HG03095 (cell line): Measurements from ENCODE around the gene CCDC40.
"Not testable (repeated sequence)": the region's sequence is repeated elsewhere in the genome, so short reads cannot be mapped to it uniquely, and the experiment has no call there.

Experiments used
- ATAC-seq: cut with Tn5 transposase; IDR thresholded peaks from one replicate; pipeline ENCODE4 v1.9.1; 2021; ENCODE audit warnings: moderate library complexity; ENCODE audit not compliant: unreplicated experiment

The CCDC40 gene, protein sequence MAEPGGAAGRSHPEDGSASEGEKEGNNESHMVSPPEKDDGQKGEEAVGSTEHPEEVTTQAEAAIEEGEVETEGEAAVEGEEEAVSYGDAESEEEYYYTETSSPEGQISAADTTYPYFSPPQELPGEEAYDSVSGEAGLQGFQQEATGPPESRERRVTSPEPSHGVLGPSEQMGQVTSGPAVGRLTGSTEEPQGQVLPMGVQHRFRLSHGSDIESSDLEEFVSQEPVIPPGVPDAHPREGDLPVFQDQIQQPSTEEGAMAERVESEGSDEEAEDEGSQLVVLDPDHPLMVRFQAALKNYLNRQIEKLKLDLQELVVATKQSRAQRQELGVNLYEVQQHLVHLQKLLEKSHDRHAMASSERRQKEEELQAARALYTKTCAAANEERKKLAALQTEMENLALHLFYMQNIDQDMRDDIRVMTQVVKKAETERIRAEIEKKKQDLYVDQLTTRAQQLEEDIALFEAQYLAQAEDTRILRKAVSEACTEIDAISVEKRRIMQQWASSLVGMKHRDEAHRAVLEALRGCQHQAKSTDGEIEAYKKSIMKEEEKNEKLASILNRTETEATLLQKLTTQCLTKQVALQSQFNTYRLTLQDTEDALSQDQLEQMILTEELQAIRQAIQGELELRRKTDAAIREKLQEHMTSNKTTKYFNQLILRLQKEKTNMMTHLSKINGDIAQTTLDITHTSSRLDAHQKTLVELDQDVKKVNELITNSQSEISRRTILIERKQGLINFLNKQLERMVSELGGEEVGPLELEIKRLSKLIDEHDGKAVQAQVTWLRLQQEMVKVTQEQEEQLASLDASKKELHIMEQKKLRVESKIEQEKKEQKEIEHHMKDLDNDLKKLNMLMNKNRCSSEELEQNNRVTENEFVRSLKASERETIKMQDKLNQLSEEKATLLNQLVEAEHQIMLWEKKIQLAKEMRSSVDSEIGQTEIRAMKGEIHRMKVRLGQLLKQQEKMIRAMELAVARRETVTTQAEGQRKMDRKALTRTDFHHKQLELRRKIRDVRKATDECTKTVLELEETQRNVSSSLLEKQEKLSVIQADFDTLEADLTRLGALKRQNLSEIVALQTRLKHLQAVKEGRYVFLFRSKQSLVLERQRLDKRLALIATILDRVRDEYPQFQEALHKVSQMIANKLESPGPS

DNA sequence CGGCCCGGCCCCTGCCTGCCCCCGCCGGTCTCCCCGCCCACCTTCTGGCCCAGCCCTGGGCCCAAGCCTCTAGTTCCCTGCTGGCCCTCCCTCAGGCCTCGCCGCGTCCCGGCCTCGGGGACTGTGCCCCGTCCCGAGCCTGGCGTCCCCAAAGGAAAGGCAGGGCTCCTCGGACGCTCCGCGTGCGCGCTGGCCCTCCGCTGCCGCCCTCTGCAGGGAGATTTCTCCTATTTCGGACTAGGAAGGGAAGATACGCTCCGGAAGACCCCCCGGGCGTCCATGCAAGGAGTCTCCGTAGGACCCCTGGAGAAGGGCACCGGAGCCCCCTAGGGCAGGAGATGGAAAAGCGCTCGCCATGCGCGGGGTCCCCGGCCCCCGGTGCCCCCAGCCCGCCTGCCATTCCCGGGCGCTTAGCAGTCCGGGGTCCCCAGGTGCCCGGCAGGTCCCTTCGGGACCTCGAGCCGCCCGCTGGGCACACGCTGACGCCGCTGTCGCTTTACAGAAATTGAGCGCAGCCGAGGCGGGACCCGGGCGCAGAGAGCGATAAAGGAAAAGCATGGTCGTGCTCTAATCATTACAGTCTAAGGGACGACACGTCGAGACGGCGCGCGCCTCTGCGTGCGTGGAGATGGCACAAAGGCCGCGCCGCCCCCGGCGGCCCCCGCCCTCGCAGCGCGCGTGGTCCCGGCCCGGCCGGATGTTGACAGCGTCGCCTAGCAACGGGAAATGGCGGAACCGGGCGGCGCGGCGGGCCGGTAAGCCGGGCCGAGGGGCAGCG, at the start of gene CCDC40:
TSS of gene CCDC40 (plus strand) at position 706 of the 778 bp plus-strand sequence. CDS start at position 727, 21 bp downstream.
- no peak for ATAC-seq

DNA sequence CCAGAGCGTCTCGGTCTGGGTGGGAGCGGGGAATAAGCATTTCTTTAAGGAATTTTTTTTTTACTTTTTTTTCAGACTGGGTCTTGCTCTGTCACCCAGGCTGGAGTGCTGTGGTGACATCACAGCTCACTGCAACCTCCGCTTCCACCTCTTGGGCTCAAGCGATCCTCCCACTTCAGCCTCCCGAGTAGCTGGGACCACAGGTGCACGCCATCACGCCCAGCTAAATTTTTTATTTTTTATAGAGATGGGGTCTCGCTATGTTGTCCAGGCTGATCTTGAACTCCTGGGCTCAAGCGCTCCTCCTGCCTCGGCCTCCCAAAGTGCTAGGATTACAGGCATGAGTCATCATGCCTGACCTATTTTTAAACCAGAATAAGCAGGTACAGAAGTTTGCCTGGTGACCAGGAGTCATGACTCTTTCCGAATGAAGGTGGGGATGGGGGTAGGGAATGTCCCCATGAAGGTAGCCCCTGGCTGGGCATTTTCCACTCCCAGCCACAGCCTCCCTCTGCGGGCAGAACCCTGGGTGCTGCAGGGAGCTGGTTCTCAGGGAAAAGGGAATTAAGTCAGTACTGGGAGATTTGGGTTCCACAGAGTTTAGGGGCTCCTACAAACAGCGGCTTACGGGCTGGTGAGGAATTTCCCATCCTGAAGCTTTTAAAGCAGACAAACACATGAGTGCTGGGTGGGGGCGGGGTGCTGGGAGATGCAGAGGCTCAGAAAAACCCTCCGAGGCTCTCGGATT, 49.1 kb upstream of the CCDC40 start:
- ATAC-seq, result no peak

DNA sequence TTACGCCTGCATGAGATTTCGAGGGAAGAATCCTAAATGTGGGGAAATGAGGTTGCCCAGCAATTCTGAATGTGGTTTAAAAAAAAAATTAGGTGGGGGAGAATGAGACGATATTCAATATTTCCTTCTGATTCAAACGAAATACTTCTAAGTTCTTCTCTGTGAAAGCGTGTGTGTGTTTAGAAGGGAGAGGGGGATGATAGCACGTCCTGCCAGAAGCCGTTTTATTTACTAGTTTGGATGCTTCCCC, 48.6 kb upstream of the CCDC40 start:
- ATAC-seq, result no peak

DNA sequence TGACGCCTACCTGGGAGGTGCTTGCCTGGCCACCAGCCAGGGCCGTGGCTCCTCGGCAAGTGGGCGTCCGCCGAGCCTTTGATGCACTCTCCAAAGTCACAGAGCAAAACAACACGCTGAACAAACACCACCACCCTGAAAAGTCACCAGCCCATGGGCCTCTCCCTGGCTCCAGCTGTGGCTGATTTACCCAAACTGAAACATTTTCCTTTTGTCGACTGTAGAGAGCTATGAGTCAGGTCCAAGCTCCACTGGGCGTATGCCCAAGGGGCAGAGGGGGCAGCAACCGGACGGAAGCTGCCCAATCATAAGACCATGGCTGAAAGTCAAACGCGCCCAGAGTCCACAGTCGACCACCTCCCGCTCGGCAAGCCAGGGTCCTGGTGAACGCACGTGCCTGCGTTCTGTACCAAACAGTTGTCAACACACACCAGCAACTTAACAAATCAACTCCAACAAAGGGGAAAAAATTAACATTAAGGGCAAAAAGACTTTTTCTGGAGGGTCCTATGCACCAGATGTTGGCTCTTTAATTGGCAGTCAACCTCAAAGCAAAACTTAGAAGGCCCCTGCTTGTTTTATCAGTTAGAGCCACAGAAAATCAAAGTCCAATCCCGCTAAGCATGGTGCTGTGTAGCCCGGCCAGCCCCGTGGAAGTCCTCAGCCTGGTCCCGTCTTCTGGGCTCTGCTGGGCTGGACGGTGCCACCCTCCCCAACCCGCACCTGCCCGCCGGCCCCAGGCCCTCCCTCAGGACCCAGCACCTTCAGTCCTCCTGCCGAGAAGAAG, 48.1 kb upstream of the CCDC40 start:
- no peak for ATAC-seq

DNA sequence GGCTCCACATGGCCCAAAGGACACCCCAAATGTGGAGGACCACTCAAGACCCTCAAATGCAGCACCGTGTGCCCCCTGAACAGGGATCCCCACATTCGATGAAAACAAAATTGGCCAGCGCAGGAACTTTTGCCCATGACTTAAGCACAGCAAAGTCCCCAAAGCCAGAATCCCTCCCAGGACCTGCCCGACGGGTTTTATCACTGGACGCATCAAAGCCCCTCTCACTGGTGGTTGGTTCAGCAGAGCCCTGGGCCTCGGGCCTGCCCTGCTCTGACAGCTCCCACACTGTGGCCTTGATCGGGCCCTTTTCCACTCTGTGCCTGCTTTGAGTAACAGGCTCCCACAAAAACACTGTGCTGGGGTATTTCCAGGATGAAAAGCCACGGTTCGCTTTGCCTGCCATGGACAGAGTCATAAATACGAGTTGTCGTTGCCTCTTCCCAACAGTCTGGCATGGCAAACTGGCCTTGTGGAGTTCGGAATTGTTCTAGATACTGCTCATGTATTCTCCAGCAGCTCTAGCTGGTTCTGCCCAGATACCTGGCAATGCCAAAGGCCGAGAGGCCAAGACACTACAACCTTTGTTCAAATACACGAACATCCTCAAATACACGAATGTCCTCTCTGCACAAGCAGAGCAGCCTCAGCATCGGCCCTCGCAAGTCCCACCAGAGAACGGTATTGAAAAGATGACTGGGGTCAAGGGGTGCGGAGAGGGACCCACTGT, 47.2 kb upstream of the CCDC40 start:
- no peak for ATAC-seq

DNA sequence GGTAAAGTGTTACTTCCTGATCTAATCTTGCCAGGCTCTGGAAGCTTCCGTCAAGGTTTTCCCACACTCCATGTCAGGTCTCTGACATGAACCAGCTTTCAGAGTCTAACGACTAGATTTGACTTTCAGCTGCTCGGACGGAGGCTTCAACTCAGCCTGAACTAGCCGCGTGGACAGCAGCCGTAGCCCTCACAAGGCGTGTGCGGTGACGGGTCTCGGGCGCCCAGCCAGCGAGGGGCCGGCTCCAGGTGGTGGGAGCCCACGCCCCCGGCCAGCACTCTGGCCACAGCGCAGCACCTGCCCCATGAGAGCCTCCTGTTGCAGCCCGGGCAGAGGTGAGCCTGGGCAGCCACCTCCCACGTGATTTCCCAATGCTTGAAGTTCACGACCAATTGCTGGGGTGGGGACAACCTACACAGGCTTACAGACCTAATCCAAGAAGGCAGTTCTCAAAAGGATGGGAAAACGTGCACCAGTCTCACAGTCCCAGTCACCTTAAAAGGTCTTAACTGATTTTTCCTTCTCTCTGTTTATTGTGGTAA, 46.3 kb upstream of the CCDC40 start:
- no peak for ATAC-seq

DNA sequence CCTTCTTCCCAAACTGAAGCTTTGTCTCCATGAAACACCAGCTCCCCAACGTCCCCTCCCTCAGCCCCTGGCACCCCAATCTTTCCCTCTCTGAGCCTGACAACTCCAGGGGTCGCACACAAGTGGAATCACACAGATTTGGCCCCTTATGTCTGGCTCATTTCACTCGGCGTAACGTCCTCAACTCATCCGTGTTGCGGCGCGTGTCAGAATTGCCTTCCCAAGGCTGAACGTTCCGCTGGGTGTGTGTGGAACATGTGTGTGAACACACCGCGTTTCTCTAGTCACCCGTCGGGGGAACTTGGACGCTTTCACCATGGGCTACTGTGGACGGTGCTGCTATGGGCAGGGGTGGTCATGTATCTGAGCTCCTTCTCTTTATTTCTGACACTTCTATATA, 45.7 kb upstream of the CCDC40 start:
- ATAC-seq, result no peak

DNA sequence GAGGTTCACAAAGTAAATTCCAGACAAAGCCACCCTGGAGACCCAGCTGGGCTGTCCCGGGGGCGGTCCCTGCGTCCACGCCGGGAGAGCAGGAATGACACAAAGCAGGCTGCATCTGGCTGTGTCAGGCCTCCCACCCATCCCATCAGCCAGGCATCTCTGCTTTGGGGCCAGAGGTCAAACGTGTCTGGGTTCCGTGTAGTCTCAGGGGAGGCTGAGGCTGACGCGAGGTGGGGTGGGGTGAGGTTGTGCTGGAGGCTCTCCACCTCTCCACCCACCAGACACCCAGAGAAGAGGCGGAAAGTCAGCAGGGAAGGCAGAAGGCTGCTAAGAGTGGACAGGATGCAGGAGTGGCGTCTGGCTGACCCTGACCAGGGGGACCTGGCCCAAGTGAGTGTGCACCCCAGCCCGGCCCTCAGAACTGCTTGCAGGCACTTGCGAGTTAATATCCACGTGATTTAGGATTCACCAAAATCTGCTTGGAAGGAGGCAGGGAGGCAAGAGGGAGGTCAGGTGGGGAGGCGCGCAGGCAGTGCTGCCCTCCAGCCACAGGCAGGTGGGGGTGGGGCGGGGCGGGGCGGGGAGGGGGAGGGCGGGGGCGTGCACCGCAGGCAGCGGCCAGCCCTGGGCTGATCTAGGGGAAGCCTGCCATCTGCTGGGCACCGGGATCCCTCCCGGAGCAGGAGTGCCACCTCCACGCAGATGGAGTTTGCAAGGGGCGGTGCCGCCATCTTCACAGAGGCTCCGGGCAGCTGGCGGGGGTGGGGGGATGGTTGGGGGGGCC, 45.1 kb upstream of the CCDC40 start:
- no peak for ATAC-seq

DNA sequence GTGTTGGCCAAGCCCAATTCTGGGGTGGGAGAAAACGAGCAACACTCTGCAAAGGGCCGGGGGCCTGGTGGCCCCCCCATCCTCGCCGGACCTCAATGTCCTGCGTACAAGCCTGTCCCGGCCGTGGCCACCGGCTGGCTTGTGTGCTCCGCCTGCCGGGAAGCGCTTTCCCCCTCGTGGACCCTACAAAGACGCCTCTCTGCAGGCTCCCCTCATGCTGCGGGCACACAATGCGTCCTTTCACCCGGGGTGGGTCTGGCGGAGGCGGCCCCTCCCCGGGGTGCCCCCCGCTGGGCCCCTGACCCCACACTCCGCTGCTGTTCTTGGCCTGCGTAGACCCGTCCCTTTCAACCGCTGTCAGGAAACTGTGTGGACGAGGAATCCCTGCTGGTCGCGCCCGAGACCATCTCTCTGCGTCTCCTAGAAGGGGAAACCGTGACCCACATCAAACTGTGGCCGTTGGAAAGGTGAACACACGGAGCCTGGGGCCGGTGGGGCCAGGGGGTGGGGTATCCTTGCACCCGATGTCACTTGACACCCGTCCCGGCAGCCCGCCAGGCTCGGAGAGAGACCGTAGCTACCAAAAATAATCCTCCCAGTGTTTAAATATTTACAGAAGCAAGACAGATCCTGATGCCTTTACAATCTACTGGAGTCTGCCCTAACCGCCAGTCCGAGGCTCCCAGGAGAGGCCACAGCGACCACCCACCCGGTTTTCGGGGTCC, 44.4 kb upstream of the CCDC40 start:
- ATAC-seq, result no peak

DNA sequence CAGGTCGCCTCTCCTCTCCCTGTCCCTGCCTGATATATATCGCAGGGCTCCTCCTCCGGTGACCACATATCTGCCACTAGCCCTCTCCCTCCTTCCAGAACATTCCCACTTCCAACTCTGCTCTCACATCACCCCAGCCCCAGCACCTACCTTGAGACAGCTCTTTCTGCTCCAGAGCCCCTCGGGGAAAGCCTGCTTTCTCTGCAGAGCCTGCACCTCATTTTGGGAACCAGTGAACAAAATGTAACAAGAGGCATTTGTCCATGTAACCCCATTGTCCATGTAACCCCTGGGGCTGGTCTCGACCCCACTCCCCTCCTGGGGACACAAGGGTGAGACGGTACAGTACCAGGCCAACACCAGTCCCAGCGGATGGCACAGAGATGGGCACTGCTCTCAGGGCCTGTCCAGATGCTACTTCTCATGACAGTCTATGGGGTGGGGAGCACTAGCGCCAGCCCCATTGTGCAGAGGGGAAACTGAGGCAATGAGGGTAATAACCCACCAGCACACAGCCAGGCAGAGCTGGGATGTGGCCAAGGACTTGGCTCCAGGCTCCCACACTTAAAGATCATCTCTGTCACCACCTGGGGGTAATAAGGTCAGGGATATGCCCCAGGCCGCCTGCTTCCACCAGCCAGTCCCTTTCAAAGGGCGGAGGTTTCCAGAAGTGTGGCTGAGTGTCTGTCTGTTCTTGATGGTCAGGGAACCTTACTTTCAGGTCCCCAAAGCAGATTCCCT, 43.6 kb upstream of the CCDC40 start:
- ATAC-seq, result no peak

DNA sequence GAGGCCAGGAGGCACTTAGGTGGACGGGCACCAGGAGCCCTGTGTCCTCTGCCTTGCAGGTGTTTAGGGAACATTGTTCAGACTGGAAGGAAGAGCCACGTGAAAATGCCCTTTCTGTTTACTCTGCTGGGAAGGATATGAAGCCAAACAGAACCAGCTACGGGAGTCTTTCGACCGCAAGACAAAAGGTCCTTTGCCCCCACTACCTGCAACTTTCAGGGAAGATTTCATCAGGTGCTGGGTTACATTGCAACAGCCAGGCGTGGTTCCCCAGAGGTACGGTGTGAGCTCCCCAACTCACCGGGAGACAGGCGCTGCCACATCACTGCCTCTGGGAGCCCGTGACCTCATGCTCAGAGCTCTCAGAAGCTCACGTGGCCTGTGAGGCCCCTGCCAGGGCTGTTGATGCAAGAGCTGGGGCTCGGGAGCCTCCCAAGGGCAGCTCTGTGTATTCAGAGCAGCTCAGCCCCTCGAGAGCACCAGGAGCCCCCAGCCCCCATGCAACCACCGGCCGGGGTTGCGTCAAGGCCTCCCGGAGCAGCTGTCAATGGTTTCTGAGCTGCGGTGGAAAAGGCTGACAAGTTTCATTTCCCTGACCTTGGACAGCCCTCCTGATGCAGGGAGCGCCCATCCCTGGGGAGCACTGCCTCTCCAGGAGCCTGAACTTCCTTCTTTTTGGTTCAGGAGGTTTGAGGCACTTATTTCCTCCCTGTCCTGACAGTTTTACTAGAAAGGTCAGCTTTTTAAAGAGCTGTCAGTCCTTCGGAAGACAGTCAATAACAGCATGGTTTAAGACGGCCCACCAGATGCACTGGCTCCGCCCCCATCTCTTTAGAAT, 42.8 kb upstream of the CCDC40 start:
- ATAC-seq, result no peak

DNA sequence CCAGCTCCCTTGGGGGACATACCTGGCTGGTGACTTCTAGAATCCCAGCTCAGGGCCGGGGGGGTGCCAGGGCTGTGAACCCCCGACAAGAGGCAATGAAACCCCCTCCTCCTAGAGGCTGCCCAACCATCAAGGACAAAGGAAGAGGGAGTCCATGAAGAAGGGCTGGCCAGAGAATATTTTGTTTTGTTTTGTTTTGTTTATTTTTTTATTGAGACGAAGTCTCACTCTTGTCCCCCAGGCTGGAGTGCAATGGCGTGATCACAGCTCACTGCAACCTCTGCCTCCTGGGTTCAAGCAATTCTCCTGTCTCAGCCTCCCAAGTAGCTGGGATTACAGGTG, 42.2 kb upstream of the CCDC40 start:
- ATAC-seq, result not testable (repeated sequence)

DNA sequence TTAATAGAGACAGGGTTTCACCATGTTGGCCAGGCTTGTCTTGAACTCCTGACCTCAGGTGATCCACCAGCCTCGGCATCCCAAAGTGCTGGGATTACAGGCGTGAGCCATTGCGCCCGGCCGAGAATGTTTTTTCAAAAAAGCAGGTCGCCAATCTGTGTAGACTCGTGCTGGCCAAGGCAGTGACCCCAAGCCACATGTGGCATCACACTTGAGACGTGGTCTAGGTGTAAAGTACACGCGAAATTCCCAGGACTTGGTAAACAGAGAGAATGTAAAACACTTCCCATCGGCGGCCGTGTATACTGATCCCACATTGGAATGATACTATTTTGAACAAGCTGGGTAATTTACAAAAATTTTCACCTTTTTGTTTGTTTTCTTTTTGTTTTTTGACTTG, 41.8 kb upstream of the CCDC40 start:
- ATAC-seq, result no peak

DNA sequence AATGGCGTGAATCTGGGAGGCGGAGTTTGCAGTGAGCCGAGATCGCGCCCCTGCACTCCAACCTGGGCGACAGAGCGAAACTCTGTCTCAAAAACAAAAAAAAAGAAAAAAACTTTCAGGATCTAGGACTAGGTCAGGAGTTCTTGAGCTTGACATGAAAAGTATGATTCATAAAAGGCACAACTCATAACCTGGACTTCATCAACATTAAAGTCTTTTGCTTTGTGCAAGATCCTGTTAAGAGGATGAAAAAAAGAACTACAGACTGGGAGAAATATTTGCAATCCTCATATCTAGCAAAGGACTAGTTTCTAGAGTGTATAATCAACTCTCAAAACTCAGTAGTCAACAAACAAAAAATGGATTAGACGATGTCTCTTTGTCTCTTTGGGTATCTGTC, 40.7 kb upstream of the CCDC40 start:
- ATAC-seq, result no peak

DNA sequence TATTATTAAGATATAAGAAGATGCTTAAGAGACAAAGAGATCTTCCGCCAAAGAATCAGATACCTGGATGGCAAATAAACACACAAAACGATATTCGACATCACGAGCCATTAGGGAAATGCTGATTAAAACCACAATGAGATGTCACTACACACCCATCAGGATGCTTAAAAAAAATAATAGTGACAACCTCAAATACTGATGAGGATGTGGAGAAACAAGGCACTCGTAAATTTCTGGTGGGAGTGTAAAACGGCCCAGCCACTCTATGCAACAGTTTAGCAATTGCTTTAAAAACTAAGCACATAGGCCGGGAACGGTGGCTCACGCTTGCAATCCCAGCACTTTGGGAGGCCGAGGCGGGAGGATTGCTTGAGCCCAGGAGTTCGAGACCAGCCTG, 40.2 kb upstream of the CCDC40 start:
- ATAC-seq, result no peak
